ENCODE measurements around the gene METRN. TPM values are rescaled to one million over a fixed set of nuclear protein-coding genes. Genes with fewer than 3 reads are reported as not detected.

Gene METRN
- total RNA-seq, 1 experiment from 2014 or later, result 428 TPM

DNA sequence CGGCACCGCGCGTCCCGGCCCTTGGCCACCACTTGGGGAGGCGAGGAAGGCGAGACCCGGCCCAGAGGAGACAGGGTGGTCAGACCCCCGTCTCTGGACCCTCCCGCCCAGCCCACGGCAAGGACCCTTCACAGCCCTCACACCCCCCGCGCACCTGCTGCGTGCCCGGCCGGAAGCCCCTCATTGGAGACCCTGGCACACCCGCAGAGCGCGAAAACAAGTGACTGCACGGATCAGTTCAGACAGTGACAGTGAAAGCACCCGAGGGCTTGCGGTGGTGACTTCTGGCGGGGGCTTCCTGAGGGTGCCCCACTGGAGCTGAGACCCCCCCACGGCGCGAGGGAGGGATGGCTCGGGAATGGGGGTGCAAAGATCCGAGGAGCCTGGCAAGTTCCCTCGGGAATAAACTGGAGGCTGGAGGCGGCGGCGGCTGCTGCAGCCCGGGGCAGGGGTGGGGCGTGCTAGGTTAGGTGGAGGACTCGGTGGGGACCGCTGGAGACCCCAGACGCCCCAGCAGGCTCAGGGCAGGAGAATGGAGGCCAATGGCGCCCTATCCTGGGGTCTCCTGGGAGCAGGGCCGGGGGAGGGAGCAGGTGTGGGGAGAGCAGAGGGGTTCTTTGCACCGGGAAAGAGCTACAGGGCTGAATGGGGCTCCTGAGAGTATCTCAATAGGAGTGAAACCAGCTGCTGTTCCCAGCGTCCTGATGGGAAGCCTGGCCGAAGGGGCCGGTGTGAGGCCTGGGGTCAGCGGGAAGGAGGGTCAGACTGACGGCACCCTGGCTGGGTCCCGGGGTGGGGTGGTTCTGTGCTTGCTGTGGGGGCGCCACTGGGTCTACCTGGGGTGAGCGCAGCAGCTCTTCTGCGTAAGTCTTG lies 8.5 kb upstream of the METRN start:
- in situ Hi-C loops (cut with HindIII; ENCODE audit: low sequenced_read_pairs), result loop anchor here (25.0 kb wide), 1 partner anchor 156 kb away; no protein-coding TSS in a partner anchor
- DNase-seq (ENCODE audit: low spot score), result no peak

DNA sequence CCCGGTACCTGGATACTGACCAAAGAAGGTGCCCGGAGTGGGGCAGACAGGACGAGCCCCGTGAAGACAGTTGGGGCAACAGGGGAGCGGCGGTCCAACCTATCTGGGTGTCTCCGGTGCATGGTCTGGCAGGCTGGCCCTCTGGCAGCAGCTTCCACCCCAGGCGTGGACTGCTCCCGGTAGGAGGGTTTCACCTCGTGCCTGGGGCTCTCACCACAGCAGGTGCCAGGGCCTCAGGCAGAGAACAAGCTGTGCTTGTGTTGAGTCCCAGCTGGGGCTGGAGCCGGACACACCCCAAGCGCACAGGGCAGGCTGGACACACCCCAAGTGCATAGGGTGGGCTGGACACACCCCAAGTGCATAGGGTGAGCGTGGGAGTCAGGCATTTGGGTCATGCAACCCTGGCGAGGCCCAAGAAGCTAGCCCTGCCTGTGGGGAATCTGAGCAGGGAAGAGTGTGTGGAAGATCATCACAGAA lies 7.8 kb upstream of the METRN start:
- in situ Hi-C loops (cut with HindIII; ENCODE audit: low sequenced_read_pairs), result loop anchor here (25.0 kb wide), 1 partner anchor 155 kb away; no protein-coding TSS in a partner anchor
- no peak for DNase-seq (ENCODE audit: low spot score)

DNA sequence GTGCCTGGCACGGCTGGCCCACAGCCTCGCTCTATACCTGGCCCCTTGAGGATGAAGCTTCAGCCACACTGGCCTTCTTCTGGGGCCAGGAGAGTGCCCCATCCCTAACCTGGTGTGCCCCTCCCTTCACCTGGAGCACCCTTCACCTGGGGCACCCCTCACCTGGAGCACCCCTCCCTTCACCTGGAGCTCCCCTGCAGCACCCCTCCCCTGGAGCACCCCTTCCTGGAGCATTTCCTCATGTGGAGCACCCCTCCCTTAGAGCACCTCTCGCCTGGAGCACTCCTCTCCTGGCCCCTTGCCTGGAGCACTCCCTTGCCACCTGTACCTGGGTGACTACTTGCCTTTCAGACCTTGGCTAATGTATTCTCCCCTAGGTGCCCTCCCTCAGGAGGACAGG lies 6.9 kb upstream of the METRN start:
- in situ Hi-C loops (cut with HindIII; ENCODE audit: low sequenced_read_pairs), result loop anchor here (25.0 kb wide), 1 partner anchor 154 kb away; no protein-coding TSS in a partner anchor
- DNase-seq (ENCODE audit: low spot score), result no peak

DNA sequence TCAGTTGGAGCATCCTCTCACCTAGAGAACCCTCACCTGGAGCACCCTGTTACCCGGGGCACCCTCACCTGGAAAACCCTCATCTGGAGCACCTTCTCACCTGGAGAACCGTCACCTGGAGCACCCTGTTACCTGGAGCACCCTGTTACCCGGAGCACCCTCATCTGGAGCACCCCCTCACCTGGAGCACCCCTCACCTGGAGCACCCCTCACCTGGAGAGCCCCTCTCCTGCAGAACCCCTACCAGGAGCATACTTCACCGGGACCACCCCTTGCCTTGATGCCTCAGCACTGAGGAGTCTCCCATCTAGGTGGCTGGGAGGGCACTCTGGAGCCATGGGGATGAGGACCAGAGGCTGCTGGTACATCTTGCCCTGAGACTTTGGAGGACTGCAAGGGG lies 6.0 kb upstream of the METRN start:
- in situ Hi-C loops (cut with HindIII; ENCODE audit: low sequenced_read_pairs), result loop anchor here (25.0 kb wide), 1 partner anchor 153 kb away; no protein-coding TSS in a partner anchor
- DNase-seq (ENCODE audit: low spot score), result no peak

DNA sequence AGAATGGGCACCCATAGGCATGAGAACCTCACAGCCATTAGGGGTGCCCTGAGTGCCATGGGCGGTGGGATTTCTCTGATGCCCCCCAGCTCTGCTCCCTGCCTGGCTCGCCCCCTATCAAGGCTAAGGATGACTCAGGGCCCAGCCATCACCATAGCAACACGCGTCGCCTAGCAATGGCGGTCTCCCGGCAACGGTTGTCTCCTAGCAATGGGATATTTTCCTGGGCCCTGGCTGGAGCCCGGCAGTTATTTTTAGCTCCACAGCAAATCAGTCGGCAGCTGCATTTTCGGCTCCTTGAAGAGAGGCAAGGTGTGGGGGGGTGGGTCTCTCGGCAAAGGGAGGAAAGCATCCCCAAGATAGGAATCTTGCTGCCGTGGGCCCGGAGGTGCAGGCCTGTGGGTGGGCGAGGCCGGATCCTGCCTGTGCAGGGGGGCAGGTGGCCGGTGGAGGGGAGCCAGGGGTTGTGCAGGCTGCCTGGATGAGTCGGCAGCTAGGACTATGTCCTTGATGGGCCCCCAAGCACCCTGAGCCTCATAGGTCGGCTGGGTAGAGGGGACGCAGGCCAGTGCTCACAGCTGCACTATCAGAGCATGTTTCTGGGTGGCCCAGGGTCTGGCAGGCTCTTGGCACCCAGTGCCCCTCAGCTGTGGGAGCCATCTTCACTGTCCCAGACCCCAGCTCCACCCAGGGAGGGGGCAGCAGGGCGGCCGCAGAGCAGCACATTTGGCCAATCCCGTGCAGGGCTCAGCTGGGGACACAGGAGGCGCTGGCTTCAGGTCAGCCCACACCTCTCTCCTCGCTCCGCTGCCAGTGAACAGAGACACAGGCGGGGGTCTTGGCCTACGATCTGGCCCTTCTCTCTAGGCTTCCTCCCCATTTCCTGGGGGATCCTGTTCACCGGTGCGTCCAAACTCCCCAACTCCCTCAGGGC lies 5.1 kb upstream of the METRN start:
- in situ Hi-C loops (cut with HindIII; ENCODE audit: low sequenced_read_pairs), result loop anchor here (10.0 to 25.0 kb wide), 2 partner anchors 152 to 265 kb away; partner anchors contain the start of gene LMF1
- DNase-seq (ENCODE audit: low spot score), result peak; percentile 98

DNA sequence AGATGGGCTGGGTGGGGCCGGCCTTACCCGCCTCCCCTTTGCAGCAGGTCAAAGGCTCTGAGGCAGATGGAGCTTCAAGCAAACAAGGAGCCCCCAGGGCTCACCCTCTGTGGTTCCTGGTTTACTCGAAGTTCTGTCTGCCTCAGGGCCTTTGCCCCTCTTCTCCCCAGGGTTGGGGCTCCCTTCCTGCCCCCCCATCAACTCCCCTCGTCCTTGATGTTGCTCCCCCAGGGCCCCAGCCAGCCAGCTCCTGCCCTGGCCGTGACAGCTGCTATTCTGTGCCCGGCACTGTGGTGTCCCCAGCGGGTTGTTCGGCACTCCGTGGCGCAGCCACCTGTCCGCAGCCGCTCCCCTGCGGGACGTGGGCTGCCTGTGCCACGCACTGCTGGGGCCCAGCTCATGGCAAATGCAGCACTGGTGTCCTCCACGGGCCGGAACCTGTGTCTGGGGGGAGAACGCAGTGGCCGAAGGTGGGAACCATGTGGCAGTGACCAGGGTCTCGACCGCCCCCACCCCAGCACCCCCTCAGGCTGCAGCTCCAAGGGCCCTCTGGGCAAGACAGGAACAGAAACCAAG lies 4.3 kb upstream of the METRN start:
- DNase-seq (ENCODE audit: low spot score), result no peak
- in situ Hi-C loops (cut with HindIII; ENCODE audit: low sequenced_read_pairs), result loop anchor here (10.0 to 25.0 kb wide), 2 partner anchors 152 to 264 kb away; partner anchors contain the start of gene LMF1

DNA sequence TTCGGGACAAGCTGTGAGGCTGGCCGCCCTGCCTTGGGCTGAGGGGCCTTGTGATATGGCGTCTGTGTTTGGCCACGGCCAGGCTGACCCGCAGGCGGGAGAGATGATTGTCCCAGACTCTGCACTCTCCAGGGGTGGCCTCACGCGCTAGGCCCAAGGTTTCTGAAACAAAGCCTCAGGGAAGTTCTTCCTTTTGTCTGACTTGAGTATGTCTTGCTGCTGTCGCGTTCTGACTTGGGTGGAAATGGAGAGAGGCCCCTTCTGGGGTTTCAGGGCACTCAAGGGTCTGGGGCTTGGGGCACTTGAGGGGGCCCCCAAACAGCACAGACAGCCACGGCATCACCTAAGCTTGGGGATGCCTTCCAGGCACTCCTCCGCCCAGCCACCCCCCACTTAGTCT lies 3.8 kb upstream of the METRN start:
- in situ Hi-C loops (cut with HindIII; ENCODE audit: low sequenced_read_pairs), result loop anchor here (10.0 to 25.0 kb wide), 2 partner anchors 151 to 264 kb away; partner anchors contain the start of gene LMF1
- no peak for DNase-seq (ENCODE audit: low spot score)

DNA sequence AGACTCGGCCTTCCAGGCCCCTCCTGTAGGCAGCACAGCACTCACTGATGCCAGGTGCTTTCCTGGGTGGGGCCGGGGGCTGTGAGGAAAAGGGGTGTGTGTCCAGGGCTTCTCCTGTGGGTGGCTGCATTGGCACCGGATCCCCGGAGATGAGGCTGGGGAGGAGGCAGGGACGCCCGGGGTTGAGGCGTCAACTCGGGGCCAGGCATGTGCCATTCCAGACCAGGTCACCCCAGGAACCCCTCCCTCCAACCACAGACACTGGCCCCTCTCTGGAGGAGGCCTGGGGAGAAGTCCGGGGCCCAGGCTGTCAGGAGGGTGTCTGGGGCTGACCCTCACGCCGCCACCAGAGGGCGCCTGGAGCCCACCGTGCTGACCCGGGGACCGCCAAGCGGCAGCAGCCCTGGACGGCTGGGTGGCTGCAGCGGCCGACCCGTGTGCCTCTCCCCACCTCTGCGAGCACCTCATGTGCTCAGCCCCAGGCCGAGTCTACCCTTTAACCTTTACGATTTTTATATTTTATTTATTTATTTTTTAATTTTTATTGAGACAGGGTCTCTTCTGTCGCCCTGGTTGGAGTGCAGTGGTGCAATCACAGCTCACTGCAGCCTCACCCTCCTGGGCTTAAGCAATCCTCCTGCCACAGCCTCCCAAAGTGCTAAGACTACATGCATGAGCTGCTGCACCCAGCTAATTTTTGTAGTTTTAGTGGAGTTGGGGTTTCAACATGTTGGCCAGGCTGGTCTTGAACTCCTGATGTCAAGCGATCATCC lies 3.2 kb upstream of the METRN start:
- in situ Hi-C loops (cut with HindIII; ENCODE audit: low sequenced_read_pairs), result loop anchor here (10.0 to 25.0 kb wide), 2 partner anchors 151 to 263 kb away; partner anchors contain the start of gene LMF1
- DNase-seq (ENCODE audit: low spot score), result peak; percentile 78

DNA sequence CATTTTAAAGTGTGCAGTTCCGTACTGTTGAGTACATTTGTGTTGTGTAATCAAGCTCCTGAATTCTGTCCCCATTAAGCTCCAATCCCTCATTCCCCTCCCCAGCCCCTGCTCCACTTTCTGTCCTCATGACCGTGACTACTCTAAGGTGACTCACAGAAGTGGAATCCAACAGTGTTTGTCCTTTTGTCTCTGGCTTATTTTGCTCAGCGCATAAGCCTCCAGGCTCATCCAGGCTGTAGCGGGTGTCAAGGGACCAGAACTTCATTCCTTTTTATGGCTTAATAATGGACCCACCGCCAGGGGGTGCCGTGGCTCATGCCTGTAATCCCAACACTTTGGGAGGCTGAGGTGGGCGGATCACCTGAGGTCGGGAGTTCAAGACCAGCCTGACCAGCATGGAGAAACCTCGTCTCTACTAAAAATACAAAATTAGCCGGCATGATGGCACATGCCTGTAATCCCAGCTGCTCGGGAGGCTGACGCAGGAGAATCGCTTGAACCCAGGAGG lies 2.1 kb upstream of the METRN start:
- peak; percentile 63 for DNase-seq (ENCODE audit: low spot score)
- in situ Hi-C loops (cut with HindIII; ENCODE audit: low sequenced_read_pairs), result loop anchor here (10.0 to 25.0 kb wide), 2 partner anchors 150 to 262 kb away; partner anchors contain the start of gene LMF1

DNA sequence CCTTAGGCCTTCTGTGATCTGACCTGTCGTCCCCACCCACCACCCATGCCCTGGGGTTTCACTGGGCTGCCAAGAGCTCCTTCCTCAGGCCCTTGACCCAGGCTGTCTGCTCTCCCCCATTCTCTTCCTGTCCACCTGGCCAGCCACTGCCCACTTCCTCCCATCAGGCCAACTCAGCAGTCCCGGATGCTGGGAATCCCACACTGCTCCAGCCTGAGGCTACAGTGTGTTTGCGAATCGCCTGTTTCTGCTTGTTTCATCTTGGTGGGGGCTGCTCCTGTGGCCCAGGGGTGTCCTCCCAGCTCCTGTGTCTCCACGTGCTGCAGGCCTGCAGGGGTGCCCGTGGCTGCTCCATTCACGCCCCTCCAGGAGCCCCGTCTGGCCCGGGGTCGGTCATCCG lies 839 bp upstream of the METRN start:
- in situ Hi-C loops (cut with HindIII; ENCODE audit: low sequenced_read_pairs), result loop anchor here (10.0 to 25.0 kb wide), 2 partner anchors 148 to 261 kb away; partner anchors contain the start of gene LMF1
- DNase-seq (ENCODE audit: low spot score), result no peak

DNA sequence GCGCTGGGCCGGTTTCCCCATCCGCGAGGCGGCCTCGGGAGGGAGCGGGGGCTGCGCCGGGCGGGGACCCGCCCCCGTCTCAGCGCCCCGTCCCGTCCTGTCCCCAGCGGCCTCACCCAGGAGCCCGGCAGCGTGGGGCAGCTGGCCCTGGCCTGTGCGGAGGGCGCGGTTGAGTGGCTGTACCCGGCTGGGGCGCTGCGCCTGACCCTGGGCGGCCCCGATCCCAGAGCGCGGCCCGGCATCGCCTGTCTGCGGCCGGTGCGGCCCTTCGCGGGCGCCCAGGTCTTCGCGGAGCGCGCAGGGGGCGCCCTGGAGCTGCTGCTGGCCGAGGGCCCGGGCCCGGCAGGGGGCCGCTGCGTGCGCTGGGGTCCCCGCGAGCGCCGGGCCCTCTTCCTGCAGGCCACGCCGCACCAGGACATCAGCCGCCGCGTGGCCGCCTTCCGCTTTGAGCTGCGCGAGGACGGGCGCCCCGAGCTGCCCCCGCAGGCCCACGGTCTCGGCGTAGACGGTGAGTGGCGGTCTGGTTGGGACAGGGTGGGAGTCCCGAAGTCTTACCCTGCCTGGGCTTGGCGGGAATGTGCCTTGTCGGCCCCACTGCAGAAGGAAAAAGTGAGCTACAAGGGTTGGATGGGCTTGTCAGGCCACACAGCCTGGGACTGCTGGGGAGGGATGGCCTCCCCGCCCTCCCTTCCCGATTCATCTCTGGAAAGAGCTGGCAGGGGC lies 720 bp downstream of the METRN start:
- in situ Hi-C loops (cut with HindIII; ENCODE audit: low sequenced_read_pairs), result loop anchor here (10.0 to 25.0 kb wide), 2 partner anchors 147 to 259 kb away; partner anchors contain the start of gene LMF1

DNA sequence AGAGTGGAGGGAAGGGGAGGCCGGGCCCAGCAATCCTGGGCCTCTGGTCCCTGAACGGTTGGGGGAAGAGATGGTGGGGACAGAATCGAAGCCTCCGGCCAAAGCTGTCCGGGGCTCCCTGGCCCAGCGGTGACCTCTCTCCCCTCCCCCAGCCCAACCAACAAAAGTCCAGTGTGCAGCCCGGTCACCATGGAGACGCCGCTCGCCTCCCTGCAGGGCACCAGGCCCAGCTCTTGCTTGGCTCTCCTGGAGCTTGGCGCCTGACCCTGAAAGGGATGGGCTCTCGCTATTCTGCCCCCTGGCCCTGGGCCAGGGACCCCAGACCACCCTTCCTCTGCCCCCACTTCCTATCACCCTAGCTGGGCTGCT lies 1.3 kb downstream of the METRN start:
- in situ Hi-C loops (cut with HindIII; ENCODE audit: low sequenced_read_pairs), result loop anchor here (10.0 to 25.0 kb wide), 2 partner anchors 146 to 259 kb away; partner anchors contain the start of gene LMF1
- peak; percentile 80 for DNase-seq (ENCODE audit: low spot score)

More for the DNA sequence above, 720 bp downstream of the METRN start:
- DNase-seq (ENCODE audit: low spot score), result no peak

DNA sequence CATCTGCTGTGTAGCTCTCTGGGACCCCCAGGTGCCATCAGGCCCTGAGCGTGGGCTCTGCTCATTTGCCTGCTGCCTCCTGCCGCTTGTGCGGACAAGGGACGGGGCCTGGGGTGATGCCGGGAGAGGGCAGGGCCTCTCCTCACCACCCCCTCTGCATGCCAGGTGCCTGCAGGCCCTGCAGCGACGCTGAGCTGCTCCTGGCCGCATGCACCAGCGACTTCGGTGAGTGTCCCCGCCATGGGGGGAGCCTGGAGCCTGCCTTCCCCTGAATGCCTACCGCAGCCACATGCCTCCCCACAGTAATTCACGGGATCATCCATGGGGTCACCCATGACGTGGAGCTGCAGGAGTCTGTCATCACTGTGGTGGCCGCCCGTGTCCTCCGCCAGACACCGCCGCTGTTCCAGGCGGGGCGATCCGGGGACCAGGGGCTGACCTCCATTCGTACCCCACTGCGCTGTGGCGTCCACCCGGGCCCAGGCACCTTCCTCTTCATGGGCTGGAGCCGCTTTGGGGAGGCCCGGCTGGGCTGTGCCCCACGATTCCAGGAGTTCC lies 1.9 kb downstream of the METRN start:
- no peak for DNase-seq (ENCODE audit: low spot score)

DNA sequence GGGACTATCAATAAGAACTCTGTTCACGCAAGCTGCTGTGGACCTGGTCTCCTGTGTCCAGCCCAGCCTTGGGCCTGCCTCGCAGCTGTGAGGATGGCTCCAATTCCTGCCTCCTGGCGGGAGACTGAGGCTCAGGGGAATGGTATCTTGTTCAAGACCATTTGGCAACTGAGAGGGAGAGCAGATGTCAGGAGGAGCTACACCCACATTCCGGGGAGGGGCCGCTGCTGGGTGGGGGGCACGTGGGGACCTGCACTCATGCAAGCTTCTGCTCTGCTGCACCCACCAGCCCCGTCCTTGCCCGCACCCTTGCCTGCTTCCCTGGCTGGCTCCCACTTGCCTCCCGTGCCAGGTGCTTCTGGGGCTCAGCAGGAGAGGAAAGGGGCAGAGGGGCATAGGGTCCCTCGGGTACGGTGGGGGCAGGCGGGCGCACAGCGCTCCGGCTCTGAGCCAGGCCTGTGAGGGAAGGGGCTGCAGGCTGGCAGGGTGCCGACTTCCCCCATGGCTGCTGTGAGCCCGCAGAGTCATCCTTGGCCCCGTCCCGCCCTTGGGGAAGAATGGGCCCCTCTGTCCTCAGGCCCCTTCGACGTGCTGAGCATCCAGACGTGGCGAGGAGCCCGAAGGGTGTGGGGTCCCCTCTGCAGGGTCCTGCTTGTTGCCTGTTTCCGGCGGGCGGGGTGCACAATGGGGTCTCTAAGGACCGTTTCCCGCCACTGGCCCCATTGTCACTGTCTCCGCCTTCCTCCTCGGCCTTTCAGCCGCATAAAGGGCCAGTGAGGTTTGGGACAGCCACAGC lies 2.7 kb downstream of the METRN start:
- DNase-seq (ENCODE audit: low spot score), result no peak
- in situ Hi-C loops (cut with HindIII; ENCODE audit: low sequenced_read_pairs), result loop anchor here (10.0 to 25.0 kb wide), 2 partner anchors 145 to 257 kb away; partner anchors contain the start of gene LMF1

More for the DNA sequence above, 1.9 kb downstream of the METRN start:
- in situ Hi-C loops (cut with HindIII; ENCODE audit: low sequenced_read_pairs), result loop anchor here (10.0 to 25.0 kb wide), 2 partner anchors 145 to 258 kb away; partner anchors contain the start of gene LMF1

DNA sequence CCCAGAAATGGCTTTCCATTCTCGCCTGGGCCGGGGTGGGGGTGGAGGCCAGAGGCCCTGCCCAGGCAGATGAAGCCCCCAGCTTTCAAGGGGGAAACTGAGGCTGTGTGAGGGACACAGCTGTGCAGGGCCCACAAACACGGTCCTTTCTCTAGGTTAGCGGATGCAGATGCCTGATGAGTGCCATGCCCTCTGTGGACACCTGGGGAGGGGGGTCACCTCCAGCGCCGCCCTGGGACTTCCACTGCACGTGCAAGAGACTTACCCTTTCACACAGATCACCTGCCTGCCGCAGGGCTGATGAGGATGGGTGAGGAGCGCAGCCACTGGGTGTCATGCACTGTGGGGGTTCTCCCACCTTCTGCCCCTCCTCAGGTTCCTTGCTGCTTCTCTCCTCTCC lies 3.5 kb downstream of the METRN start:
- in situ Hi-C loops (cut with HindIII; ENCODE audit: low sequenced_read_pairs), result loop anchor here (10.0 to 25.0 kb wide), 2 partner anchors 144 to 256 kb away; partner anchors contain the start of gene LMF1
- DNase-seq (ENCODE audit: low spot score), result no peak

DNA sequence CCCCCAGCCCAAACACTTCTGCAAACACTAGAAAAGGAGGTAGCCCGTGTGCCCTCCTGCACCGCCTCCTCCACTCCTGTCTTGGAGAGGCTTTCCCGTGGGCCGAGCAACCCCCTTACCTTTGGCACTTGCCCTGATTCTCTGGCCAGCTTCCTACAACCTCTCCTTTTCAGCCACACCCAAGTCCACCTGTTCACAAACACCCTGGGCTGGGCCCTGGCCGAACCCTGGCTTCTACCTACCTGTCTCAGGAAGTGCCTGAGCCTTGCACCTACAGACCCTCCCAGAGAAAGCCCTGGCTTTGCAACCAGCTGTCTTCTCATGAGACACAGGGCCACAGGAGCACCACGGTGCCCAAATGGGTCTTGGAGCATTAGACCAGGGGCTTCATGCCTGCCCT lies 4.0 kb downstream of the METRN start:
- DNase-seq (ENCODE audit: low spot score), result no peak
- in situ Hi-C loops (cut with HindIII; ENCODE audit: low sequenced_read_pairs), result loop anchor here (10.0 to 25.0 kb wide), 2 partner anchors 143 to 256 kb away; partner anchors contain the start of gene LMF1

All from G401 (cell line).